ENCODE results near the gene ARHGAP25. TPM values are rescaled to one million over a fixed set of nuclear protein-coding genes. Genes with fewer than 3 reads are reported as not detected.

ARHGAP25 gene
- total RNA-seq, 1 donor from 2014 or later = 5.8 TPM

DNA sequence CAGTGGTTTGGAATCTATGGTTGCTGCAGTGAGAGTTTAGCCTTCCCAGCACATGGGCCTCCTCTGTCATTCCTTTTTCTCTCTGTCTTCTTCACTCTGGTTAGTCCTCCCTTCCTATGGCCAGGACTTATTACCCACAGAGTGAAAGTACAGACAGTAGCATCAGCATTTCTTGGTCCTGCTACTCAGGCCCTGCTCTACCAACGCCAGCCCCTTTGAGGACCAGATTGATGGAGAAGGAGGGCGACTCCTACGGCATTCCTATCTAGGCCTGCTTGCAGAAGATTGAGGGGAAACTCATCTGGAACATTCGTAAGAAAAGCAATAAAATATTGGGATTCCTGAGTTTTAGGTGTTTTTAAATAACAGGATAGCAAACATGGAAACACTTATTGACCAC is 93.1 kb downstream of the ARHGAP25 start:
- Histone ChIP-seq H4K20me1 (ENCODE audit: low read depth) (no peaks in the 10 kb centered on the region), H3K27ac (no peak overlapping the region), H3K36me3 (no peaks in the 10 kb centered on the region), H3K4me1 (no peaks in the 10 kb centered on the region), H3F3A (ENCODE audit: low read depth) (no peaks in the 10 kb centered on the region), H3K4me3 (no peak overlapping the region), H3K4me2 (no peak overlapping the region), H3K79me2 (ENCODE audit: low read depth) (no peaks in the 10 kb centered on the region), H3K9ac (no peak overlapping the region), H3K9me3 (ENCODE audit: low read depth) (no peaks in the 10 kb centered on the region), H3K27me3 (no peaks in the 10 kb centered on the region), H2AFZ (replicated peaks) (no peak overlapping the region)
- no peaks in the 10 kb centered on the region for H3K36me3 Mint-ChIP-seq
- H3K27me3 Mint-ChIP-seq (ENCODE audit: insufficient read depth, low read depth) = no peaks in the 10 kb centered on the region
- H3K4me3 Mint-ChIP-seq = no peak overlapping the region
- no peaks in the 10 kb centered on the region for H3K9me3 Mint-ChIP-seq
- no peak for DNase-seq (ENCODE audit: low spot score)
- TF ChIP-seq EZH2phosphoT487 (IDR thresholded peaks at IDR 0.05) (no peak), CTCF (IDR thresholded peaks at IDR 0.05) (no peak), EZH2 (IDR thresholded peaks at IDR 0.05) (no peak)
- H3K27ac Mint-ChIP-seq = no peak overlapping the region
- H3K4me1 Mint-ChIP-seq = no peaks in the 10 kb centered on the region

GRCh38 chr2:68828887-68829708 is 94.5 kb downstream of the ARHGAP25 start:
- no peak for DNase-seq (ENCODE audit: low spot score)
- no peak overlapping the region for H3K27ac ChIP-seq
- no peak overlapping the region for H3K4me2 ChIP-seq
- TF ChIP-seq EZH2 (IDR thresholded peaks at IDR 0.05) (no peak), CTCF (IDR thresholded peaks at IDR 0.05) (no peak)
- no peaks in the 10 kb centered on the region for H3K36me3 ChIP-seq
- H2AFZ ChIP-seq (replicated peaks) = no peak overlapping the region
- no peaks in the 10 kb centered on the region for H3K27me3 ChIP-seq
- H3K9me3 ChIP-seq (ENCODE audit: low read depth) = no peaks in the 10 kb centered on the region
- no peak overlapping the region for H3K27ac Mint-ChIP-seq
- no peak overlapping the region for H3K9ac ChIP-seq
- no peaks in the 10 kb centered on the region for H3K79me2 ChIP-seq (ENCODE audit: low read depth)
- no peak overlapping the region for H3K4me3 Mint-ChIP-seq
- H3K27me3 Mint-ChIP-seq (ENCODE audit: insufficient read depth, low read depth) = no peaks in the 10 kb centered on the region
- no peaks in the 10 kb centered on the region for H3K36me3 Mint-ChIP-seq
- no peaks in the 10 kb centered on the region for H3K4me1 ChIP-seq
- no peaks in the 10 kb centered on the region for H4K20me1 ChIP-seq (ENCODE audit: low read depth)
- H3F3A ChIP-seq (ENCODE audit: low read depth) = no peaks in the 10 kb centered on the region
- no peak overlapping the region for H3K4me3 ChIP-seq
- H3K4me1 Mint-ChIP-seq = no peaks in the 10 kb centered on the region
- H3K9me3 Mint-ChIP-seq = no peaks in the 10 kb centered on the region

DNA sequence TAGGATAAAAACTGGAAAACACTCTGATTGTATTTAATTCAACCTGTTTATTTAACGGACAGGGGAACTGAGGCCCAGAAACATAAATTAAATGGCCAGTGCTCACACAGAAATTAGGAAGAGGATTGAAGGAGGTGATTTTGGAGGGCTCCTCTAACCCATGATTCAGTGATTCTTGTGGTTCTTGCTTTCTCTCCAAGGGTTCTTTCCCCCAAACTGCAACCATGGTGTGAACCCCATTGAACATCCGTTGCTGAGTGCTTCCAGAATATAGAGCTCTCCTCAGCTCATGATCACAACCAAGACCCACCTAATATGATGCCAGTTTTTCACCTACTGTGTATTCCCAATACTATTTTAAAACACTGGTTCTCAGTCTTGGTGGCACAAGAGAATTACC is 95.1 kb downstream of the ARHGAP25 start:
- Histone ChIP-seq H3K4me2 (no peak overlapping the region), H3K4me3 (no peak overlapping the region), H3K79me2 (ENCODE audit: low read depth) (no peaks in the 10 kb centered on the region), H3K27ac (no peak overlapping the region), H2AFZ (replicated peaks) (no peak overlapping the region), H3K9me3 (ENCODE audit: low read depth) (no peaks in the 10 kb centered on the region), H3K4me1 (no peaks in the 10 kb centered on the region), H3K36me3 (no peaks in the 10 kb centered on the region), H3K9ac (no peak overlapping the region), H4K20me1 (ENCODE audit: low read depth) (no peaks in the 10 kb centered on the region), H3K27me3 (no peaks in the 10 kb centered on the region), H3F3A (ENCODE audit: low read depth) (no peaks in the 10 kb centered on the region)
- Mint-ChIP-seq H3K27ac (no peak overlapping the region), H3K36me3 (no peaks in the 10 kb centered on the region), H3K27me3 (ENCODE audit: insufficient read depth, low read depth) (no peaks in the 10 kb centered on the region), H3K9me3 (no peaks in the 10 kb centered on the region), H3K4me3 (no peak overlapping the region), H3K4me1 (no peaks in the 10 kb centered on the region)
- DNase-seq (ENCODE audit: low spot score) = no peak
- TF ChIP-seq CTCF (IDR thresholded peaks at IDR 0.05) (no peak), EZH2phosphoT487 (IDR thresholded peaks at IDR 0.05) (no peak), EZH2 (IDR thresholded peaks at IDR 0.05) (no peak)
